22Rv1 (cell line): ENCODE data around the gene HAVCR2.

Experiments used
- ZFX ChIP-seq: fragments of 450-650 bp; IDR thresholded peaks from 2 replicates; pipeline ENCODE4 v1.6.1; 2017; ENCODE audit warnings: antibody characterized with exemption, borderline replicate concordance
- TF ChIP-seq, protein P1 (sequence below): fragments of 450-650 bp; IDR thresholded peaks from 2 replicates; pipeline ENCODE4 v1.5.1; 2017; ENCODE audit warnings: mild to moderate bottlenecking

- TF ChIP-seq, protein P1, sequence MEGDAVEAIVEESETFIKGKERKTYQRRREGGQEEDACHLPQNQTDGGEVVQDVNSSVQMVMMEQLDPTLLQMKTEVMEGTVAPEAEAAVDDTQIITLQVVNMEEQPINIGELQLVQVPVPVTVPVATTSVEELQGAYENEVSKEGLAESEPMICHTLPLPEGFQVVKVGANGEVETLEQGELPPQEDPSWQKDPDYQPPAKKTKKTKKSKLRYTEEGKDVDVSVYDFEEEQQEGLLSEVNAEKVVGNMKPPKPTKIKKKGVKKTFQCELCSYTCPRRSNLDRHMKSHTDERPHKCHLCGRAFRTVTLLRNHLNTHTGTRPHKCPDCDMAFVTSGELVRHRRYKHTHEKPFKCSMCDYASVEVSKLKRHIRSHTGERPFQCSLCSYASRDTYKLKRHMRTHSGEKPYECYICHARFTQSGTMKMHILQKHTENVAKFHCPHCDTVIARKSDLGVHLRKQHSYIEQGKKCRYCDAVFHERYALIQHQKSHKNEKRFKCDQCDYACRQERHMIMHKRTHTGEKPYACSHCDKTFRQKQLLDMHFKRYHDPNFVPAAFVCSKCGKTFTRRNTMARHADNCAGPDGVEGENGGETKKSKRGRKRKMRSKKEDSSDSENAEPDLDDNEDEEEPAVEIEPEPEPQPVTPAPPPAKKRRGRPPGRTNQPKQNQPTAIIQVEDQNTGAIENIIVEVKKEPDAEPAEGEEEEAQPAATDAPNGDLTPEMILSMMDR = no peak
- no peak for TF ChIP-seq ZFX
Observed at GRCh38 chr5:157150995-157151394, 42.2 kb upstream of the HAVCR2 start.
